ENCODE results near the gene TRERF1.
A peak's percentile ranks its signal among the peaks of the same experiment; 100 is the strongest.

Gene TRERF1

DNA sequence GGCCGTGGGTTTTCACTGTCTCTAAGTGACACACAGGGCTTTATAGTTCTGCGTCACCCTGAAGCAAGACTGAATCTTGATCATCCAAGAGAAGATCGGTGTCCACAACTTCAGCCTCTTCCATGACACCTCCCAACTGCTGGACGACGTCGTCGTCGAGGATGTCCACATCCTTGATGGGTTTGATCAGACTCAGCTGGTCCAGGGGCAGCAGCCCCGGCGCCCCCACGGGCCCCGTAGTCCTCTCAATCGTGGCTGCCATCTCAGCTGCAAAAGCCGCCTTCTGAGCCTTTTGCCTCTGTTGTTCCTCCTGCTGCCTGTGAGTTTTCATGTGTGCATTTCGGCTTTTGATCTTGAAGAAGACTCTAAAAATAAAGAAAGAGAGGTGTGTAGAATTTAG lies 223.4 kb downstream of the TRERF1 start:
- TF ChIP-seq, protein P1, sequence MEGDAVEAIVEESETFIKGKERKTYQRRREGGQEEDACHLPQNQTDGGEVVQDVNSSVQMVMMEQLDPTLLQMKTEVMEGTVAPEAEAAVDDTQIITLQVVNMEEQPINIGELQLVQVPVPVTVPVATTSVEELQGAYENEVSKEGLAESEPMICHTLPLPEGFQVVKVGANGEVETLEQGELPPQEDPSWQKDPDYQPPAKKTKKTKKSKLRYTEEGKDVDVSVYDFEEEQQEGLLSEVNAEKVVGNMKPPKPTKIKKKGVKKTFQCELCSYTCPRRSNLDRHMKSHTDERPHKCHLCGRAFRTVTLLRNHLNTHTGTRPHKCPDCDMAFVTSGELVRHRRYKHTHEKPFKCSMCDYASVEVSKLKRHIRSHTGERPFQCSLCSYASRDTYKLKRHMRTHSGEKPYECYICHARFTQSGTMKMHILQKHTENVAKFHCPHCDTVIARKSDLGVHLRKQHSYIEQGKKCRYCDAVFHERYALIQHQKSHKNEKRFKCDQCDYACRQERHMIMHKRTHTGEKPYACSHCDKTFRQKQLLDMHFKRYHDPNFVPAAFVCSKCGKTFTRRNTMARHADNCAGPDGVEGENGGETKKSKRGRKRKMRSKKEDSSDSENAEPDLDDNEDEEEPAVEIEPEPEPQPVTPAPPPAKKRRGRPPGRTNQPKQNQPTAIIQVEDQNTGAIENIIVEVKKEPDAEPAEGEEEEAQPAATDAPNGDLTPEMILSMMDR (IDR thresholded peaks at IDR 0.05; ENCODE audit: low read depth, low read length): no peak
- DNase-seq (ENCODE audit: low read depth in 2 of 2): no peak

DNA sequence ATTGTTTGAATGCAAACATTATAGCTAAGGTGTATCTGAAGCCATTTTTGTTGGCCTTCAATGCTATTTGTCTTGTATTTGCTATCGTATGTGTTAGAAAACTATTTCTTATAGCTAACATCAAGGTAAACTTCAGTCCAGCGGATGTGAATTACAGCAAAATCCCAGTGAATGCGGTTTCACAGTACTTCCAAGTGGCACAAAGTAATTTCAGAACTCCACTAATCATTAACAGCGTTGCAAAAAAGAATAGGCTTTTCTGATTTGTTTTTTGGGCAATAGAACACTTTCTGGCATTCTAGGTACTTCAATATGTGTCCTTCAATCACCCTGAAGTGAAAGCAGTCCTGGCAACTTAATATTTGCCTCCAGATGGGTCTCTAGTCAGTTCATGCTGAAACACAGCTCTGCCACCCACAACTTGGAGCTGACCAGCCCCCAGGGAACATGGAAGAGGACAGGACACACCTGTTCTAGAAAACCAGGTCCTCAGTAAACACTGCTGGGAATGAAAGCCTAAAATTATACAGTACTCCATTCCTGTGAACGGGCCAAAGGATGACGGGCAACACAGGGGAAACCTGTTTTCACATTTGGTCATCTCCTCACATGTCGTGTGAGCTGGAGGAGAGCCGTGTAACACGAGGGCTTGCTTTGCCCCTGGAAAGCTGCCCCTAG lies 224.4 kb downstream of the TRERF1 start:
- TF ChIP-seq, protein P1 (IDR thresholded peaks at IDR 0.05; ENCODE audit: low read depth, low read length): no peak
- DNase-seq (ENCODE audit: low read depth in 2 of 2): no peak
- H3K4me3 ChIP-seq (replicated peaks in 1 of 2; ENCODE audit: low read depth in 2 of 2, low read length in 2 of 2): no peak overlapping the region

More for the DNA sequence above, 223.4 kb downstream of the TRERF1 start:
- H3K4me3 ChIP-seq (replicated peaks in 1 of 2; ENCODE audit: low read depth in 2 of 2, low read length in 2 of 2): no peak overlapping the region

DNA sequence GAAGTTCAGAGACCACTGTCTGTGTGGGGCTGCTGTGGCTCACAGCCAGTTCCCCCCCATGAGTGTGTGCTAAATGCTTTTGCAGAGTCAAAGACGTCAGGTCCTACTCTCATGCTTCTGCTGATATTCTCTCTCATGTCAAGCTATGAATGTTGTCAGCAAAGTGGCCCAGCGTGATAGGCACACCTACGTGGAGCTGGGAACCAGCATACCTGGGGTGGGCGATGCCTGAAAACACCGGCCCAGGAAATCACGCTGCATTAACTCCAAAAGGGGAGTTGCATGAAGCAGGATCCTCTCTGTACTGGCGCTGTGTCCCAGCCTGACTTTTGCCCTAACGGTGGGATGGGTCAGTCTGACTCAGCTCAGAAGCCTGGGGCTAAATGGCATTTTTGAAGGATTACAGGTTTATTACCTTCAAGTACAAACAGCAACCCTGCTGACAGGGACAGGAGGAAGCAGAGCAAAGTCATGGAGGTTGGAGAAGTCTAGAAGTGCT lies 225.0 kb downstream of the TRERF1 start:
- H3K4me3 ChIP-seq (replicated peaks in 1 of 2; ENCODE audit: low read depth in 2 of 2, low read length in 2 of 2): no peak overlapping the region
- TF ChIP-seq, protein P1 (IDR thresholded peaks at IDR 0.05; ENCODE audit: low read depth, low read length): no peak
- peak in 1 of 2 donors; percentile 36 for DNase-seq (ENCODE audit: low read depth in 2 of 2)

DNA sequence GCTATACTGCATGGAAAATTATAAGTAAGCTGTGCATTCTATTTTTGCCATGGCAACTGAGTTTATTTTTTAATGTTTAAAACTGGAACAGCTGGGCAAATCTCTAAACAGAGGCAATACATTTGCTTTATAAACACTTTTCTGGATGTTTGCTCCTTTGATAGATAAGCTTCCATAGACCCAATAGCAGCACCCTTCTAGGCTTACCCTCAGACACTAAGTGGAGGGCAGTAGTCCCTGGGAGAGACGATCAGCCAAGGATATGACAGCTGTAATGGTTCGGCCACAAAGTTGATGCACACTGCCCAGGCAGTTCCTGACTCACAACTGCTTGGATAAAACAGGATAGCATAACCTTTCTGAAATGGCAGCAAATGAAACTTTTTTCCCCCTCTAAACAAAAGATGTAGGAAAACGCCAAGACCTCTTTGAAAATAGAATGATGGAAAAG lies 225.5 kb downstream of the TRERF1 start:
- H3K4me3 ChIP-seq (replicated peaks in 1 of 2; ENCODE audit: low read depth in 2 of 2, low read length in 2 of 2): no peak overlapping the region
- DNase-seq (ENCODE audit: low read depth in 2 of 2): peak; percentile 36 to 65
- TF ChIP-seq, protein P1 (IDR thresholded peaks at IDR 0.05; ENCODE audit: low read depth, low read length): no peak

DNA sequence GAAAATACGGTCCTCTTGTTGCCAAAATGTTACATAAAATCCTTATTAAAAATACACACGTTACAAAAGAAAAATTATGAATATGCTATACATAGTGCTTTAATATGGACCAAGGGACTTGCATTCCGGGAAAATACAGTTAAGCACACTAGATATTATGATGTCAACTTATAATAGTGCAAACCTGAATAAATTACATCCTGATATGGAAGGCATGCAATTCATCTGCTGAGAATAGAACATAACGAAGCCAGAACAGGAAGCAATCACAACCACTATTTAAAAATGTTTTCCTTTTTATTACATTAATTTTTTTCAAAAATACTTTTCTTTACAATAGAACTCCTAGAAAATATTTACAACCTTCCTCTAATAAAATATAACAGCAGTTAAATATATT lies 226.3 kb downstream of the TRERF1 start:
- H3K4me3 ChIP-seq (replicated peaks in 1 of 2; ENCODE audit: low read depth in 2 of 2, low read length in 2 of 2): no peak overlapping the region
- TF ChIP-seq, protein P1 (IDR thresholded peaks at IDR 0.05; ENCODE audit: low read depth, low read length): no peak
- DNase-seq (ENCODE audit: low read depth in 2 of 2): no peak

DNA sequence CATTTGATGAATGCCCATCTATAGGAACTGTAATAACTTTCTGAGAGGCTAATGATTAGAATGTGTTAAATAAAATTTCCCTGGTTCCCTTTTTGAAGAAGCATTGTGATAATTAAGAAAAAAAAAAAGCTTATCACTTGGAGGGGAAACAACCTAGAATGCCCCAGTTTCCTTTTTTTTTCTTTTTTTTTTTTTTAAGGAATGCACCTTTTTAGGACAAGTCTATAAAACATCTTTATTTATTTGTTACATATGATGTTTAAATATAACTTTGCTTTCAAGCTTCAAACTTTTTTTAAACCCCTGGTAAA lies 226.7 kb downstream of the TRERF1 start:
- TF ChIP-seq, protein P1 (IDR thresholded peaks at IDR 0.05; ENCODE audit: low read depth, low read length): no peak
- H3K4me3 ChIP-seq (replicated peaks in 1 of 2; ENCODE audit: low read depth in 2 of 2, low read length in 2 of 2): no peak overlapping the region

More for the DNA sequence above, 226.7 kb downstream of the TRERF1 start:
- DNase-seq (ENCODE audit: low read depth in 2 of 2): no peak
